GM21723 (cell line): ENCODE results near the gene FAM47B.

Experiments used
- ATAC-seq: cut with Tn5 transposase; IDR thresholded peaks from one replicate; pipeline ENCODE4 v1.9.1; 2021; ENCODE audit warnings: mild to moderate bottlenecking, moderate library complexity; ENCODE audit not compliant: unreplicated experiment

FAM47B gene

GRCh38 chrX:34942496-34942895 lies at the start of gene FAM47B:
Gene FAM47B, plus strand, starts transcription at chrX:34942796. Its CDS starts 36 bp downstream, at chrX:34942832.
- ATAC-seq, result no peak

- no peak for ATAC-seq
Measured at GRCh38 chrX:34893741-34894140, 48.9 kb upstream of the FAM47B start.

- no peak for ATAC-seq
Measured at GRCh38 chrX:34900691-34901090, 41.9 kb upstream of the FAM47B start.

- ATAC-seq, result no peak
Measured at GRCh38 chrX:34901761-34902160, 40.8 kb upstream of the FAM47B start.

- ATAC-seq, result no peak
Measured at GRCh38 chrX:34903316-34903715, 39.3 kb upstream of the FAM47B start.

- ATAC-seq, result no peak
Measured at GRCh38 chrX:34909151-34909550, 33.4 kb upstream of the FAM47B start.

GRCh38 chrX:34915463-34916225 lies 27.0 kb upstream of the FAM47B start:
- no peak for ATAC-seq

GRCh38 chrX:34917146-34917545 lies 25.4 kb upstream of the FAM47B start:
- no peak for ATAC-seq

GRCh38 chrX:34918091-34918736 lies 24.4 kb upstream of the FAM47B start:
- no peak for ATAC-seq

- no peak for ATAC-seq
Measured at GRCh38 chrX:34918856-34919255, 23.7 kb upstream of the FAM47B start.

- ATAC-seq, result no peak
Measured at GRCh38 chrX:34927866-34928265, 14.7 kb upstream of the FAM47B start.

GRCh38 chrX:34943235-34943634 lies 639 bp downstream of the FAM47B start:
- no peak for ATAC-seq

- ATAC-seq, result no peak
Measured at GRCh38 chrX:34956916-34957315, 14.3 kb downstream of the FAM47B start.

- no peak for ATAC-seq
Measured at GRCh38 chrX:34961662-34962061, 19.1 kb downstream of the FAM47B start.

- no peak for ATAC-seq
Measured at GRCh38 chrX:34972206-34972605, 29.6 kb downstream of the FAM47B start.

GRCh38 chrX:34978171-34978570 lies 35.6 kb downstream of the FAM47B start:
- ATAC-seq, result no peak

GRCh38 chrX:34987646-34988045 lies 45.0 kb downstream of the FAM47B start:
- no peak for ATAC-seq
